BJ (cell line): ENCODE measurements around the gene SBNO2. TPM values are rescaled to one million over a fixed set of nuclear protein-coding genes. Genes with fewer than 3 reads are reported as not detected.
"Not testable (repeated sequence)": the region's sequence is repeated elsewhere in the genome, so short reads cannot be mapped to it uniquely, and the experiment has no call there.

ENCODE experiments used
- CTCF ChIA-PET: fragments of 350-600 bp; formaldehyde crosslinking; extraction: SDS; loops from one replicate; lab custom pipeline; 2021; ENCODE audit warnings: antibody characterized with exemption, inconsistent platforms; lab: Yijun Ruan, JAX
- POLR2A ChIA-PET: fragments of 300-600 bp; sonication (Branson Sonifier 250); formaldehyde crosslinking; extraction: SDS; loops from one replicate; lab custom pipeline; 2021; ENCODE audit warnings: antibody characterized with exemption; lab: Charles Lee
- DNase-seq: peaks from one replicate; pipeline ENCODE4 v3.0.0-alpha.2; 2011; ENCODE audit warnings: low read depth
- H3K27me3 ChIP-seq: 2 replicates; pipeline ENCODE4 v1.6.0; 2011; ENCODE audit warnings: low read length; ENCODE audit not compliant: control insufficient read depth, insufficient read depth
- H3K36me3 ChIP-seq: 2 replicates; pipeline ENCODE4 v1.5.1; 2011; ENCODE audit warnings: low read length; ENCODE audit not compliant: control insufficient read depth, insufficient read depth
- H3K4me3 ChIP-seq: 2 replicates; pipeline ENCODE4 v1.5.1; 2011; ENCODE audit warnings: low read depth, mild to moderate bottlenecking, control low read depth, low read length
- CTCF ChIP-seq: IDR thresholded peaks from 2 replicates; pipeline ENCODE4 v1.5.1; 2011; ENCODE audit warnings: low read depth, mild to moderate bottlenecking, control low read depth, inconsistent platforms, low read length, moderate library complexity; ENCODE audit not compliant: insufficient read depth
- polyA plus RNA-seq: library from polyadenylated mRNA; depleted of rRNA; stranded (reverse); fragments of >200 nt; gene quantifications from 2 replicates; pipeline ENCODE4 v1.2.3, GENCODE V29; 2011

SBNO2 gene
- polyA plus RNA-seq, 1 experiment, result 26.1 TPM

DNA sequence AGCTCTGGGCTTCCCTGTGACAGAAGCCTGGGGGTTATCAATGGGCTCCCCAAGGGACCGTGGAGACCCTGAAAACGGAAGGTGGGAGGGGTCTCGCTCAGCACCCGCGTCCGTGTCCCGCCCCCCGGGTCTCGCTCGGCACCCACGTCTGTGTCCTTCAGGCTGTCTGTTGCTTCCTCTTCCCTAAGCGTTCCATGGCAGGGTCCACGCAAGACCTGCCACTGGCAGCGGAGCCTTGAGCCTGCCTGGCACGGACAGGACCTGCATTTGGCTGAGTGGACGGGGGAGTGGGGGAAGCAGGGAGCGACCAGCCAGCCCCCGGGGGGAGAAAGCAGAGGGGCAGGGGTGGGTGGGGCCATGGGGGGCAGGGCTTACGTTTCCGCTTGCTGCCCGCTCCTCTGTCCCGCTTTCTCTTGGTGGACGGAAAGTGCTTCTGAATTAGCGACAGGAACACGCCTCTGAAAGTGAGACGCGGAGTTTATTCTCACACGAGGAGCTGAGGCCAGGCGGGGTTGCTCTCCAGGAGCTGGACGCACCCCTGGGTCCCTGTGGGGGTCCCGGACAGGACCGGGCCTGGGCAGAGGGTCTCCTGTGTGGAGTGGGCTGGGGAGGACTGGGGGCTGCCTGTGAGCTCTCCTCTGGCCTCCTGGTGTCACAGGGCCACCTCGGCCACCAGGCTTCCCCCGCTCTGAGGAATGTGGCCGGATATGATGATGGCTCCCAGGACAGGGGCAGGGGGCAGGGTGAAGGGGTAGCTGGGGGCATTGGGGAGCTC lies 58.2 kb downstream of the SBNO2 start:
- TF ChIP-seq CTCF, result no peak
- POLR2A ChIA-PET, result no interaction called here
- Histone ChIP-seq H3K27me3 (no peaks in the 10 kb centered on the region), H3K36me3 (peaks cover 59% of the 10 kb centered on the region), H3K4me3 (no peak overlapping the region)
- no peak for DNase-seq
- CTCF ChIA-PET, result interaction anchor here (0.5 to 0.7 kb wide), 2 partner anchors 10 to 85 kb away, joined by 3 read pairs; no protein-coding TSS in a partner anchor

DNA sequence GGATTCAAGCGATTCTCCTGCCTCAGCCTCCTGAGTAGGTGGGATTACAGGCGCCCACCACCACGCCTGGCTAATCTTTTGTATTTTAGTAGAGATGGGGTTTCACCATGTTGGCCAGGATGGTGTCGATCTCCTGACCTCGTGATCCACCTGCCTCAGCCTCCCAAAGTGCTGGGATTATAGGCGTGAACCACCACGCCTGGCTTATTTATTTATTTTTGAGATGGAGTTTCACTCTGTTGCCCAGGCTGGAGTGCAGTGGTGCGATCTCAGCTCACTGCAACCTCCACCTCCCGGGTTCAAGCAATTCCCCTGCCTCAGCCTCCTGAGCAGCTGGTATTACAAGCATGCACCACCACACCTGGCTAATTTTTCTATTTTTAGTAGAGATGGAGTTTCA lies 59.3 kb downstream of the SBNO2 start:
- H3K4me3 ChIP-seq, POLR2A ChIA-PET, H3K27me3 ChIP-seq, DNase-seq: not testable (repeated sequence)
- peaks cover 68% of the 10 kb centered on the region for H3K36me3 ChIP-seq
- CTCF ChIA-PET, result interaction anchor here (3.0 kb wide), 1 partner anchor 12 kb away, joined by 29 read pairs; the partner anchor contains the start of gene GPX4

DNA sequence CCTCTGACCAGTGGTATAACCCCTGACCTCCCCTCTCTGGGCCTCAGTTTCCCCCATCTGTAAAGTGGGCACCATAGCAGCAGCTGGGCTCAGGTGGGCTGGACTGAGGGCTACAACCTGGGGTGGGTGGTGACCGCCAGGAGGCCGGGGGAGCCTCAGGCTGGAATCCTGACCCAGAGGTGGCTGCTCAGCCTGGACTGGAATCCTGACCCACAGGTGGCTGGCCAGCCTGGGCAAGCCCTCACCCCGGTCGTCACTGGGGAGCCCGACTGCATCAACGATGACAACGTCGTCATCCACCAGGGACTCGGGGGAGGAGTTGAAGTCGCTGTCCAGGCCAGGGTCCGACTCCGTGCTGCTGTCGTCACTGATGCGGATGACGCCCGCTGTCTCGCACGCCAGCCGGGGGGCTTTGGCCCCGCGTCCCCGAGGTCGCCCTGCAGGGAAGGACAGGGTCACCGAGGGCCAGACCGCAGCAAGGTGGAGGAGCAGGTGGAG lies 60.0 kb downstream of the SBNO2 start:
- no peaks in the 10 kb centered on the region for H3K27me3 ChIP-seq
- H3K36me3 ChIP-seq, result peaks cover 65% of the 10 kb centered on the region
- H3K4me3 ChIP-seq, result no peak overlapping the region
- TF ChIP-seq CTCF, result no peak
- ChIA-PET CTCF (interaction anchor here (0.6 to 3.4 kb wide), 24 partner anchors 10 to 130 kb away, joined by 3 to 30 read pairs (median 7); partner anchors contain the start of genes ABCA7, ATP5F1D, CNN2 and GPX4), POLR2A (interaction anchor here (0.5 kb wide), 1 partner anchor 59 kb away, joined by 3 read pairs; no protein-coding TSS in a partner anchor)
- DNase-seq, result no peak

DNA sequence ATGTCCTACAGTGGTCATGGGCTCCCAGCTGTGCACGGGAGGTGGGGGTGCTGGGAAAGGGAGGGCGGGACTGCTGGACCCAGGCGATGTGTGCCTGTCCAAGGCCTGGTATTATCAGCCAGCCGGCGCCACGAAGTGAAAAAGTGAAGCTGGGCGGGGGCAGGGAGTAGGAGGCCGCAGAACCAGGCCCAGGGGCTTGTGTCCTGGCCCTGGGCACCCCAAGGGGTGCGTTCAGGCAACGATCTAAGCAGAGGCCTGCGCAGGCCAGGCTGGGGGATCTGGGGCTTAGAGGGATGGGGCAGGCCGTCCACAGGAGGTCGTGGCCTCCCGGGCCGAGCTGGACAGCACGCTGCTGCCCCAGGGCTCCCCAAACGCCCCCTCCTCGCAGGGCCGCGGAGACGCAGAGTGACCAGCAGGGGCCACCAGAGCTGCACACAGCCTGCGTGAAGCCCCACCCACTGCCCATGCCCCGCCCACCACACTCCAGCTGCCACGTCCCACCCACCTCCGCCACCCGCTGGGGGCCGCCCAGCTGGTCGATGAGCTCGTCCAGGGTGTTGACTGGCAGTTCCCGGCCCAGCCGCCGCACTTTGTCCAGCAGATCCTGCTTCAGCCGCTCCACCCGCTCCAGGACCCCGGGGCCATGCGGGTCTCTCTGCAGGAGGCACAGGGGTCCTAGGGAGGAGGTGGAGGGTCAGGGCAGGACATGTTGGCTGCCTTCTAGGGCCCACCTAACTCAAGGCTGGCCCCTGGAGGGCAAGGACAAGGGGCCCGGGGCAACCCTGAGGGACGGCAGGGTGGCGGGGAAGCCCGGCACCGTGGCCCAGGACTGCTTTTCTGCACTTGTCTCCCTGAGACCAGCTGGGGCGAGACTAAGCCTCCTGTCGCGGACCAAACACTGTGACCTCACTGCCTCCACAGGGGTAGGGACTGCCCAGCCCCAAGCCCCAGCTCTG lies 60.8 kb downstream of the SBNO2 start:
- peaks cover 64% of the 10 kb centered on the region for H3K36me3 ChIP-seq
- ChIA-PET POLR2A (interaction anchor here (0.5 kb wide), 1 partner anchor 60 kb away, joined by 3 read pairs; no protein-coding TSS in a partner anchor), CTCF (interaction anchor here (0.6 to 3.4 kb wide), 26 partner anchors 10 to 131 kb away, joined by 3 to 30 read pairs (median 7); partner anchors contain the start of genes ABCA7, ATP5F1D, CNN2 and GPX4)
- peak; percentile 85 for TF ChIP-seq CTCF
- H3K4me3 ChIP-seq, result no peak overlapping the region
- DNase-seq, result peak; percentile 36
- no peaks in the 10 kb centered on the region for H3K27me3 ChIP-seq

- TF ChIP-seq CTCF, result no peak
- ChIA-PET POLR2A (interaction anchor here (0.5 kb wide), 1 partner anchor 84 kb away, joined by 7 read pairs; no protein-coding TSS in a partner anchor), CTCF (interaction anchor here (0.8 to 3.4 kb wide), 17 partner anchors 10 to 132 kb away, joined by 3 to 30 read pairs (median 9); partner anchors contain the start of genes ABCA7, ATP5F1D, CNN2 and GPX4)
- H3K27me3 ChIP-seq, result no peaks in the 10 kb centered on the region
- peaks cover 61% of the 10 kb centered on the region for H3K36me3 ChIP-seq
- no peak overlapping the region for H3K4me3 ChIP-seq
- no peak for DNase-seq
Measured at GRCh38 chr19:1112268-1113029, 61.6 kb downstream of the SBNO2 start.
